ENCODE results near the gene OR10AD1.

Gene OR10AD1

GRCh38 chr12:48220701-48221100 lies 17.6 kb upstream of the OR10AD1 start:
- TF ChIP-seq POLR2AphosphoS5 (IDR thresholded peaks at IDR 0.05; ENCODE audit: low read depth, low read length) (no peak), REST (IDR thresholded peaks at IDR 0.05; ENCODE audit: insufficient read depth in 1 of 2, low read depth in 2 of 2, low read length in 2 of 2) (no peak), FOXP2 (optimal IDR thresholded peaks at IDR 0.05; ENCODE audit: borderline replicate concordance, extremely low read depth, extremely low read length, insufficient read depth) (no peak), TAF1 (IDR thresholded peaks at IDR 0.05; ENCODE audit: borderline replicate concordance, insufficient read depth, low read length) (no peak), SIN3A (IDR thresholded peaks at IDR 0.05; ENCODE audit: borderline replicate concordance, insufficient read depth, low read length) (no peak)

GRCh38 chr12:48219631-48220030 lies 16.5 kb upstream of the OR10AD1 start:
- TF ChIP-seq SIN3A (IDR thresholded peaks at IDR 0.05; ENCODE audit: borderline replicate concordance, insufficient read depth, low read length) = no peak
- TF ChIP-seq REST (IDR thresholded peaks at IDR 0.05; ENCODE audit: insufficient read depth in 1 of 2, low read depth in 2 of 2, low read length in 2 of 2) = no peak
- TF ChIP-seq TAF1 (IDR thresholded peaks at IDR 0.05; ENCODE audit: borderline replicate concordance, insufficient read depth, low read length) = no peak
- TF ChIP-seq FOXP2 (optimal IDR thresholded peaks at IDR 0.05; ENCODE audit: borderline replicate concordance, extremely low read depth, extremely low read length, insufficient read depth) = no peak
- TF ChIP-seq POLR2AphosphoS5 (IDR thresholded peaks at IDR 0.05; ENCODE audit: low read depth, low read length) = no peak

- TF ChIP-seq SIN3A (IDR thresholded peaks at IDR 0.05; ENCODE audit: borderline replicate concordance, insufficient read depth, low read length) (no peak), POLR2AphosphoS5 (IDR thresholded peaks at IDR 0.05; ENCODE audit: low read depth, low read length) (no peak), REST (IDR thresholded peaks at IDR 0.05; ENCODE audit: insufficient read depth in 1 of 2, low read depth in 2 of 2, low read length in 2 of 2) (no peak), FOXP2 (optimal IDR thresholded peaks at IDR 0.05; ENCODE audit: borderline replicate concordance, extremely low read depth, extremely low read length, insufficient read depth) (no peak), TAF1 (IDR thresholded peaks at IDR 0.05; ENCODE audit: borderline replicate concordance, insufficient read depth, low read length) (no peak)
Measured at GRCh38 chr12:48216785-48217184, 13.7 kb upstream of the OR10AD1 start.

- TF ChIP-seq REST (IDR thresholded peaks at IDR 0.05; ENCODE audit: insufficient read depth in 1 of 2, low read depth in 2 of 2, low read length in 2 of 2) (no peak), SIN3A (IDR thresholded peaks at IDR 0.05; ENCODE audit: borderline replicate concordance, insufficient read depth, low read length) (no peak), POLR2AphosphoS5 (IDR thresholded peaks at IDR 0.05; ENCODE audit: low read depth, low read length) (no peak), FOXP2 (optimal IDR thresholded peaks at IDR 0.05; ENCODE audit: borderline replicate concordance, extremely low read depth, extremely low read length, insufficient read depth) (no peak), TAF1 (IDR thresholded peaks at IDR 0.05; ENCODE audit: borderline replicate concordance, insufficient read depth, low read length) (no peak)
Measured at GRCh38 chr12:48202766-48203165, 326 bp downstream of the OR10AD1 start.

- TF ChIP-seq FOXP2 (optimal IDR thresholded peaks at IDR 0.05; ENCODE audit: borderline replicate concordance, extremely low read depth, extremely low read length, insufficient read depth) (no peak), REST (IDR thresholded peaks at IDR 0.05; ENCODE audit: insufficient read depth in 1 of 2, low read depth in 2 of 2, low read length in 2 of 2) (no peak), SIN3A (IDR thresholded peaks at IDR 0.05; ENCODE audit: borderline replicate concordance, insufficient read depth, low read length) (no peak), POLR2AphosphoS5 (IDR thresholded peaks at IDR 0.05; ENCODE audit: low read depth, low read length) (no peak), TAF1 (IDR thresholded peaks at IDR 0.05; ENCODE audit: borderline replicate concordance, insufficient read depth, low read length) (no peak)
Measured at GRCh38 chr12:48201516-48201915, 1.6 kb downstream of the OR10AD1 start.

All from PFSK-1 (cell line).